ENCODE results near the gene CALML5.

- TF ChIP-seq, protein P1, sequence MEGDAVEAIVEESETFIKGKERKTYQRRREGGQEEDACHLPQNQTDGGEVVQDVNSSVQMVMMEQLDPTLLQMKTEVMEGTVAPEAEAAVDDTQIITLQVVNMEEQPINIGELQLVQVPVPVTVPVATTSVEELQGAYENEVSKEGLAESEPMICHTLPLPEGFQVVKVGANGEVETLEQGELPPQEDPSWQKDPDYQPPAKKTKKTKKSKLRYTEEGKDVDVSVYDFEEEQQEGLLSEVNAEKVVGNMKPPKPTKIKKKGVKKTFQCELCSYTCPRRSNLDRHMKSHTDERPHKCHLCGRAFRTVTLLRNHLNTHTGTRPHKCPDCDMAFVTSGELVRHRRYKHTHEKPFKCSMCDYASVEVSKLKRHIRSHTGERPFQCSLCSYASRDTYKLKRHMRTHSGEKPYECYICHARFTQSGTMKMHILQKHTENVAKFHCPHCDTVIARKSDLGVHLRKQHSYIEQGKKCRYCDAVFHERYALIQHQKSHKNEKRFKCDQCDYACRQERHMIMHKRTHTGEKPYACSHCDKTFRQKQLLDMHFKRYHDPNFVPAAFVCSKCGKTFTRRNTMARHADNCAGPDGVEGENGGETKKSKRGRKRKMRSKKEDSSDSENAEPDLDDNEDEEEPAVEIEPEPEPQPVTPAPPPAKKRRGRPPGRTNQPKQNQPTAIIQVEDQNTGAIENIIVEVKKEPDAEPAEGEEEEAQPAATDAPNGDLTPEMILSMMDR (IDR thresholded peaks at IDR 0.05): no peak
- no peak for TF ChIP-seq POLR2A (IDR thresholded peaks at IDR 0.05)
Observed at GRCh38 chr10:5540080-5540479, 40.7 kb upstream of the CALML5 start.

Data from body of pancreas (tissue), 4 donors.